Thymus (tissue), 11 donors: ENCODE results near the gene GABRB1. TPM values are rescaled to one million over a fixed set of nuclear protein-coding genes. Genes with fewer than 3 reads are reported as not detected.

ENCODE experiments used
- DNase-seq, 9 donors: peaks; one replicate each; pipeline ENCODE4 v3.0.0-alpha.2; 2013; ENCODE audit warnings: low spot score in 9 of 9, low read depth in 6 of 9, missing footprints in 1 of 9
- H3K27ac ChIP-seq, 2 donors: one replicate each; pipeline ENCODE4 v1.5.1; 2013; ENCODE audit warnings: control low read depth in 1 of 2, low read depth in 1 of 2, low read length in 1 of 2, mild to moderate bottlenecking in 1 of 2, moderate library complexity in 1 of 2
- H3K27me3 ChIP-seq, 2 donors: one replicate each; pipeline ENCODE4 v1.5.1; 2013; ENCODE audit warnings: low read length in 1 of 2; ENCODE audit not compliant: control insufficient read depth in 2 of 2, insufficient read depth in 1 of 2
- H3K36me3 ChIP-seq, 2 donors: one replicate each; pipeline ENCODE4 v1.5.1; 2013; ENCODE audit warnings: low read length in 1 of 2, mild to moderate bottlenecking in 1 of 2, moderate library complexity in 1 of 2; ENCODE audit not compliant: control insufficient read depth in 2 of 2, insufficient read depth in 2 of 2
- H3K4me1 ChIP-seq, 2 donors: one replicate each; pipeline ENCODE4 v1.5.1; 2013; ENCODE audit warnings: low read length in 2 of 2; ENCODE audit not compliant: control insufficient read depth in 2 of 2, insufficient read depth in 2 of 2
- H3K4me3 ChIP-seq, 2 donors: one replicate each; pipeline ENCODE4 v1.5.1; 2013; ENCODE audit warnings: low read length in 2 of 2, control low read depth in 1 of 2, mild to moderate bottlenecking in 1 of 2
- H3K9me3 ChIP-seq, 2 donors: one replicate each; pipeline ENCODE4 v1.5.1; 2013; ENCODE audit warnings: low read length in 1 of 2, mild to moderate bottlenecking in 1 of 2; ENCODE audit not compliant: control insufficient read depth in 2 of 2, insufficient read depth in 1 of 2
- WGBS: extraction: QIAGEN DNeasy Blood & Tissue Kit; methylation state at CpG from one replicate; pipeline ENCODE4 v1.1.7; 2013; 5-methylcytosine and 5-hydroxymethylcytosine counted together
- polyA plus RNA-seq: library from polyadenylated mRNA; stranded (reverse); fragments of 200-250 nt; gene quantifications from one replicate; pipeline ENCODE4 v1.2.3, GENCODE V29; 2013
- total RNA-seq: library from RNA; stranded (reverse); fragments of 120-200 nt; gene quantifications from one replicate; pipeline ENCODE4 v1.2.4, GENCODE V29; 2013
- donor health status: healthy.

The GABRB1 gene
- total and polyA plus RNA-seq, 2 donors, result under 0.01 to 0.02 TPM

DNA sequence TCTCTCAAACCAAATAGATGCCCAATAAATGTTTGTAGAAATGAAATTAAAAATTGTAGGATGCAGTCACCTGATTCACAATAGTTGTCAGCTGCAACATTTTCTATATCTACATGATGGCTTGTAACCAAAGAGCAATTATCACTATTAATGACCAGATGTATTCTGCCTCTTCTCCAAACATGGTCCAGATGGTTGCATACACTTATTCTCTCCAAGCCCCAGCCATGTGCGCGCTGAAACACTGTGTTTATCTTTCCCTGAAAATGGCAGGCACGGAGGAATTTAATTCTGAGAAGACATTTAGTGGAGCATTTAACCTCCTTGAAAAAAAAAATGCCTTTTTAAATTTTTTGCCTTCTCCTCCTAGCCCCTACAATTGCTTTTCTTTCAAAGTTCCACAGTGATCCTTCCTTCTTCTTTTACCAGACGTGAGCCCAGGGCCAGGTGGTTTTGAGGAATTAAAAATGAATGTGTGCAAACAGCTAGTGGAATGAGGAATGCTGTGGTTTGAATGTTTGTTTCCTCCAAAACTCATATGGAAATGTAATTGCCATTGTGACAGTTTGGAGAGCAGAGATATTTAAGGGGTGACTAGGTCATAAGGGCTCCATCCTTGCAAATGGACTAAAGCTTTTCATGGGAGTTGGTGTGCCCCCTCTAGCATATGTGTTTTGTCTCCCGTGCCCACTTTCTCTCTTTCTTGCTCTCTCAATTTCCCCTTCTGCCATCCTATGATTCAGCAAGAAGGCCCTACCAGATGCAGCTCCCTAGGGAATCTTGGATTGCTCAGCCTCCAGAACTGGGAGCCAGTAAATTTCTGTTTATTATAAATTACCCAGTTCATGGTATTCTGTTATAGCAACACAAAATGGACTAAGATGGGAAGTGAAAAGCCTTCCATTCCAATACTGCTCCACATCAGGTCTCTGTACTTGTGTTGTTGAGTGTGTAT is 136.0 kb downstream of the GABRB1 start:
- Histone ChIP-seq H3K4me3 (no peak overlapping the region), H3K27ac (no peak overlapping the region), H3K4me1 (no peaks in the 10 kb centered on the region), H3K27me3 (no peaks in the 10 kb centered on the region), H3K9me3 (no peaks in the 10 kb centered on the region), H3K36me3 (no peaks in the 10 kb centered on the region)
- 85% methylated on average over 5 of the region's 5 CpGs for WGBS
- no peak for DNase-seq

DNA sequence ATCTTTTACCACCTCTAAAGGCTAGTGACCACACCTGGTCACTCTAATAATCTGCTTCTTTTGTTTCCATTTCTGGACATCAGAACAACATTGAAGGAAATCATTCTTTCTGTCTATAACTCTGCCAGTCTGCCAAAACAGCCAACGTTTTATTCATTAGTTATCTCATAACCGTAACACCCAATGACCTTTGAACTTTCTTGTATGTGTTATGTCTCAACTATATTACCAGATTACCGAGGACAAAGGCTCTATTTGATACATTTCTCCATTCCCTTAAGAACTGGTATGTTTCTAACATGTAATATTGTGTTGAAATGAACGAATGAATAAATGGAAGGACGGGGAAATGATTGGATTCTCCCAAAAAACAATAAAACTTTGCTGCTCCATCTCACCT is 152.7 kb downstream of the GABRB1 start:
- Histone ChIP-seq H3K4me3 (no peak overlapping the region), H3K27ac (no peak overlapping the region), H3K36me3 (no peaks in the 10 kb centered on the region), H3K9me3 (no peaks in the 10 kb centered on the region), H3K27me3 (no peaks in the 10 kb centered on the region), H3K4me1 (no peaks in the 10 kb centered on the region)
- no peak for DNase-seq
- 83% methylated on average over 5 of the region's 5 CpGs for WGBS

GRCh38 chr4:47185761-47186160 is 154.4 kb downstream of the GABRB1 start:
- H3K4me3 ChIP-seq, result no peak overlapping the region
- no peaks in the 10 kb centered on the region for H3K36me3 ChIP-seq
- H3K27me3 ChIP-seq, result no peaks in the 10 kb centered on the region
- no peaks in the 10 kb centered on the region for H3K9me3 ChIP-seq
- no peak overlapping the region for H3K27ac ChIP-seq
- no peak for DNase-seq
- 96% methylated on average over 3 of the region's 3 CpGs for WGBS
- no peaks in the 10 kb centered on the region for H3K4me1 ChIP-seq

DNA sequence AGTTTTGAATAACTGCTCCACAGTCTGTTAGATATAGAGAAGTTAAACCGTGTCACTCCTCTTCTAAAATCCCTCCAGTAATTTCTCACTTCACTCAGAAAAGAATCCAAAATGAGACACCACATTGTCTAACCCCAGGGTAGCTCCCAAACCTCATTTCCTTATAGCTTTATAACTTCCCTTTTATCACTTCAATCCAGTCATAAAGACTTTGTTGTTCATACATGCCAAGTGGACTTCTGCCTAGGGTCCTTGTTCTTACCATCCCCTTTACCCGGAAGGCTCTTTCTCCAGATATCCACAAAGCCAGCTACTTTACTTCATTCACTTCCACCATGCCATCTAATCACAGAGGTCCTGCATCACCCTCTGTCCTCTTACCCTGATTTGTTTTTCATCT is 156.2 kb downstream of the GABRB1 start:
- H3K9me3 ChIP-seq, result no peaks in the 10 kb centered on the region
- H3K27ac ChIP-seq, result no peak overlapping the region
- H3K4me3 ChIP-seq, result no peak overlapping the region
- H3K27me3 ChIP-seq, result no peaks in the 10 kb centered on the region
- WGBS, result 84% methylated on average over 2 of the region's 2 CpGs
- no peak for DNase-seq
- no peaks in the 10 kb centered on the region for H3K36me3 ChIP-seq
- H3K4me1 ChIP-seq, result no peaks in the 10 kb centered on the region

- WGBS, result 76% methylated on average over 6 of the region's 6 CpGs
- H3K27ac ChIP-seq, result no peak overlapping the region
- no peaks in the 10 kb centered on the region for H3K4me1 ChIP-seq
- H3K36me3 ChIP-seq, result no peaks in the 10 kb centered on the region
- no peak overlapping the region for H3K4me3 ChIP-seq
- DNase-seq, result no peak
- no peaks in the 10 kb centered on the region for H3K27me3 ChIP-seq
- no peaks in the 10 kb centered on the region for H3K9me3 ChIP-seq
These were observed 161.8 kb downstream of the GABRB1 start for GRCh38 chr4:47193179-47193578.

- Histone ChIP-seq H3K27ac (no peak overlapping the region), H3K4me3 (no peak overlapping the region), H3K4me1 (no peaks in the 10 kb centered on the region), H3K36me3 (no peaks in the 10 kb centered on the region), H3K27me3 (no peaks in the 10 kb centered on the region), H3K9me3 (no peaks in the 10 kb centered on the region)
- 82% methylated on average over 4 of the region's 4 CpGs for WGBS
- no peak for DNase-seq
These were observed 162.8 kb downstream of the GABRB1 start for GRCh38 chr4:47194036-47194737.

DNA sequence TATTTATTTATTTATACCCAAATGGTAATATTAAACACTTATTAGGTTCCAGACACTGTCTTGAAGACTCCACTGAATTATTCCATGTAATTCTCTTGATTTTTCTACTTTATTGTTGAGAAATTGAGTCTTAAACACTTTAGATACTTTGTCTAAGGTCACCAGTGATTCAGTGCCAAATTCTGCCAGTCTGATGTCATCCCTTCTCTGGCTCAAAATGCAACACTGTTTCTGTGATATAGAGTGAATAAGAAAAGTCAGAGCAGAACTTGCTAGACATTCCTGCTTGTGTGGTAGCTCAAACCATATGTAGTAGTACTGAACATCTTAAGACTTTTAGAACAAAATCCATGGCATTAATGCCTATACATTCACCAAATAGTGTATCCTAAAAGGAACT is 164.3 kb downstream of the GABRB1 start:
- Histone ChIP-seq H3K4me3 (no peak overlapping the region), H3K27ac (no peak overlapping the region), H3K4me1 (no peaks in the 10 kb centered on the region), H3K27me3 (no peaks in the 10 kb centered on the region), H3K9me3 (no peaks in the 10 kb centered on the region), H3K36me3 (no peaks in the 10 kb centered on the region)
- DNase-seq, result no peak

GRCh38 chr4:47198791-47199190 is 167.4 kb downstream of the GABRB1 start:
- Histone ChIP-seq H3K27me3 (no peaks in the 10 kb centered on the region), H3K36me3 (no peaks in the 10 kb centered on the region), H3K9me3 (no peaks in the 10 kb centered on the region), H3K4me3 (no peak overlapping the region), H3K27ac (no peak overlapping the region), H3K4me1 (no peaks in the 10 kb centered on the region)
- DNase-seq, result no peak
- WGBS, result 72% methylated on average over 5 of the region's 5 CpGs

DNA sequence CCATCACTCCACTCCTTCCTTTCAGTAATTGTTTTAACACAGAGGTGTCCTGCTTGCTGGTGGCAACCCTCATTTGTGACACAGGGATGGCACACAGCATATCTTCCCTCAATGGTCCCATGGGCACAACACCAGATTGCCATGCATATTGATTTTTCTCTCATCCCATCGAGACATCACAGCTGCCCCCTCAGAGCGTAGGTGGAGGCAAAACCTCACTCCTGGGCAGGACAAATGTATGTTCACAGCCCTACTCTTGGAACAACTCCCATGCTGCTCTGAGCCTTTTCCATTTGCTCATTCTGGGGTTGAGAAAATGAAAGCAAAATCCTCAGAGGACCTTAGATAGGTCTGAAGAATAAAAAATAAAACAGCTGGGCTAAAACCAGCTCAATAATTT is 172.2 kb downstream of the GABRB1 start:
- H3K4me1 ChIP-seq, result no peaks in the 10 kb centered on the region
- no peak for DNase-seq
- no peaks in the 10 kb centered on the region for H3K27me3 ChIP-seq
- no peaks in the 10 kb centered on the region for H3K36me3 ChIP-seq
- H3K27ac ChIP-seq, result no peak overlapping the region
- 85% methylated on average over 2 of the region's 2 CpGs for WGBS
- H3K9me3 ChIP-seq, result no peaks in the 10 kb centered on the region
- H3K4me3 ChIP-seq, result no peak overlapping the region
